ENCODE results near the gene DRC1.

DNA sequence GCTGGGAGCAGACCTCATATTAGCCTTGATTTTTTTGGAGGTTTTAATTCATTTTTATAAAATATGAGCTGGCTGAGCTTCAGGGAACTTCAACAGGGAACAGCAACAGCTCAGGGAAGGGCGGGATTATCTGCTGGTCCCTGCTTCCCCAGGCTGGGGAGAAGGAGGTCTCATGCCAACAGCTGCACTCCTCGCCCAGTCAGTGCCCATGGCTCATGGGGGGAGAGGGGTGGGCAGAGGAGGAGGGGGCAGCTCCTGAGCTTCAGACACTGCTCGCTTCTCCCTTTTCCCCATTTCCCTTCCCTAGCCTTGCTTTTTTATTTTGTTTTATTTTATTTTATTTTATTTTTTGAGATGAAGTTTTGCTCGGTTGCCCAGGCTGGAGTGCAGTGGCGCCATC lies 76.6 kb downstream of the DRC1 start:
- TF ChIP-seq, protein P1, sequence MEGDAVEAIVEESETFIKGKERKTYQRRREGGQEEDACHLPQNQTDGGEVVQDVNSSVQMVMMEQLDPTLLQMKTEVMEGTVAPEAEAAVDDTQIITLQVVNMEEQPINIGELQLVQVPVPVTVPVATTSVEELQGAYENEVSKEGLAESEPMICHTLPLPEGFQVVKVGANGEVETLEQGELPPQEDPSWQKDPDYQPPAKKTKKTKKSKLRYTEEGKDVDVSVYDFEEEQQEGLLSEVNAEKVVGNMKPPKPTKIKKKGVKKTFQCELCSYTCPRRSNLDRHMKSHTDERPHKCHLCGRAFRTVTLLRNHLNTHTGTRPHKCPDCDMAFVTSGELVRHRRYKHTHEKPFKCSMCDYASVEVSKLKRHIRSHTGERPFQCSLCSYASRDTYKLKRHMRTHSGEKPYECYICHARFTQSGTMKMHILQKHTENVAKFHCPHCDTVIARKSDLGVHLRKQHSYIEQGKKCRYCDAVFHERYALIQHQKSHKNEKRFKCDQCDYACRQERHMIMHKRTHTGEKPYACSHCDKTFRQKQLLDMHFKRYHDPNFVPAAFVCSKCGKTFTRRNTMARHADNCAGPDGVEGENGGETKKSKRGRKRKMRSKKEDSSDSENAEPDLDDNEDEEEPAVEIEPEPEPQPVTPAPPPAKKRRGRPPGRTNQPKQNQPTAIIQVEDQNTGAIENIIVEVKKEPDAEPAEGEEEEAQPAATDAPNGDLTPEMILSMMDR (IDR thresholded peaks at IDR 0.05), result no peak
- TF ChIP-seq, protein P2, sequence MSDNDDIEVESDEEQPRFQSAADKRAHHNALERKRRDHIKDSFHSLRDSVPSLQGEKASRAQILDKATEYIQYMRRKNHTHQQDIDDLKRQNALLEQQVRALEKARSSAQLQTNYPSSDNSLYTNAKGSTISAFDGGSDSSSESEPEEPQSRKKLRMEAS (IDR thresholded peaks at IDR 0.05), result no peak
- no peak for TF ChIP-seq MAZ (IDR thresholded peaks at IDR 0.05; ENCODE audit: borderline replicate concordance, low read depth, low read length)
- TF ChIP-seq CHD4 (IDR thresholded peaks at IDR 0.05; ENCODE audit: borderline replicate concordance), result no peak
- no peak for TF ChIP-seq NR3C1 (IDR thresholded peaks at IDR 0.05)
- no peak for TF ChIP-seq POLR2A (IDR thresholded peaks at IDR 0.05; ENCODE audit: low read length)
- TF ChIP-seq, protein P3, sequence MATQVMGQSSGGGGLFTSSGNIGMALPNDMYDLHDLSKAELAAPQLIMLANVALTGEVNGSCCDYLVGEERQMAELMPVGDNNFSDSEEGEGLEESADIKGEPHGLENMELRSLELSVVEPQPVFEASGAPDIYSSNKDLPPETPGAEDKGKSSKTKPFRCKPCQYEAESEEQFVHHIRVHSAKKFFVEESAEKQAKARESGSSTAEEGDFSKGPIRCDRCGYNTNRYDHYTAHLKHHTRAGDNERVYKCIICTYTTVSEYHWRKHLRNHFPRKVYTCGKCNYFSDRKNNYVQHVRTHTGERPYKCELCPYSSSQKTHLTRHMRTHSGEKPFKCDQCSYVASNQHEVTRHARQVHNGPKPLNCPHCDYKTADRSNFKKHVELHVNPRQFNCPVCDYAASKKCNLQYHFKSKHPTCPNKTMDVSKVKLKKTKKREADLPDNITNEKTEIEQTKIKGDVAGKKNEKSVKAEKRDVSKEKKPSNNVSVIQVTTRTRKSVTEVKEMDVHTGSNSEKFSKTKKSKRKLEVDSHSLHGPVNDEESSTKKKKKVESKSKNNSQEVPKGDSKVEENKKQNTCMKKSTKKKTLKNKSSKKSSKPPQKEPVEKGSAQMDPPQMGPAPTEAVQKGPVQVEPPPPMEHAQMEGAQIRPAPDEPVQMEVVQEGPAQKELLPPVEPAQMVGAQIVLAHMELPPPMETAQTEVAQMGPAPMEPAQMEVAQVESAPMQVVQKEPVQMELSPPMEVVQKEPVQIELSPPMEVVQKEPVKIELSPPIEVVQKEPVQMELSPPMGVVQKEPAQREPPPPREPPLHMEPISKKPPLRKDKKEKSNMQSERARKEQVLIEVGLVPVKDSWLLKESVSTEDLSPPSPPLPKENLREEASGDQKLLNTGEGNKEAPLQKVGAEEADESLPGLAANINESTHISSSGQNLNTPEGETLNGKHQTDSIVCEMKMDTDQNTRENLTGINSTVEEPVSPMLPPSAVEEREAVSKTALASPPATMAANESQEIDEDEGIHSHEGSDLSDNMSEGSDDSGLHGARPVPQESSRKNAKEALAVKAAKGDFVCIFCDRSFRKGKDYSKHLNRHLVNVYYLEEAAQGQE (IDR thresholded peaks at IDR 0.05), result no peak
- no peak for TF ChIP-seq EP300 (IDR thresholded peaks at IDR 0.05)
- TF ChIP-seq BHLHE40 (IDR thresholded peaks at IDR 0.05; ENCODE audit: low read depth, low read length), result no peak
- TF ChIP-seq JUN (IDR thresholded peaks at IDR 0.05), result no peak
- TF ChIP-seq RFX5 (IDR thresholded peaks at IDR 0.05), result no peak
- TF ChIP-seq, protein P4, sequence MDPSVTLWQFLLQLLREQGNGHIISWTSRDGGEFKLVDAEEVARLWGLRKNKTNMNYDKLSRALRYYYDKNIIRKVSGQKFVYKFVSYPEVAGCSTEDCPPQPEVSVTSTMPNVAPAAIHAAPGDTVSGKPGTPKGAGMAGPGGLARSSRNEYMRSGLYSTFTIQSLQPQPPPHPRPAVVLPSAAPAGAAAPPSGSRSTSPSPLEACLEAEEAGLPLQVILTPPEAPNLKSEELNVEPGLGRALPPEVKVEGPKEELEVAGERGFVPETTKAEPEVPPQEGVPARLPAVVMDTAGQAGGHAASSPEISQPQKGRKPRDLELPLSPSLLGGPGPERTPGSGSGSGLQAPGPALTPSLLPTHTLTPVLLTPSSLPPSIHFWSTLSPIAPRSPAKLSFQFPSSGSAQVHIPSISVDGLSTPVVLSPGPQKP (IDR thresholded peaks at IDR 0.05; ENCODE audit: low read depth, low read length), result no peak
- TF ChIP-seq CBX2 (IDR thresholded peaks at IDR 0.05; ENCODE audit: borderline replicate concordance, low read depth), result no peak
- TF ChIP-seq RAD21 (conservative IDR thresholded peaks at IDR 0.05 in 1 of 2, IDR thresholded peaks at IDR 0.05 in 1 of 2), result no peak
